Measurements from ENCODE around the gene NLRC3. TPM values are rescaled to one million over a fixed set of nuclear protein-coding genes. Genes with fewer than 3 reads are reported as not detected.

NLRC3 gene
- total RNA-seq, 2 donors from 2014 or later: 0.81 to 1.0 TPM

- DNase-seq (ENCODE audit: low spot score): no peak
- intact Hi-C loops (cut with DNase I): loop anchor here in 1 of 2 donors (1.0 to 10.0 kb wide), 2 partner anchors 24 to 1760 kb away; partner anchors contain the start of genes FAHD1 and HAGH
These were observed 7.2 kb upstream of the NLRC3 start for GRCh38 chr16:3584412-3584811.

- intact Hi-C loops (cut with DNase I): loop anchor here in 1 of 2 donors (1.0 to 10.0 kb wide), 2 partner anchors 23 to 1759 kb away; partner anchors contain the start of genes FAHD1 and HAGH
These were observed 6.3 kb upstream of the NLRC3 start for GRCh38 chr16:3583303-3584038.

GRCh38 chr16:3582276-3583165 lies 5.3 kb upstream of the NLRC3 start:
- intact Hi-C loops (cut with DNase I): loop anchor here in 1 of 2 donors (10.0 kb wide), 1 partner anchor 1758 kb away; the partner anchor contains the start of genes FAHD1 and HAGH

More at GRCh38 chr16:3583303-3584038, 6.3 kb upstream of the NLRC3 start:
- no peak for DNase-seq (ENCODE audit: low spot score)

GRCh38 chr16:3581392-3581791 lies 4.2 kb upstream of the NLRC3 start:
- intact Hi-C loops (cut with DNase I): loop anchor here in 1 of 2 donors (10.0 kb wide), 1 partner anchor 1757 kb away; the partner anchor contains the start of genes FAHD1 and HAGH
- DNase-seq (ENCODE audit: low spot score): no peak

More at GRCh38 chr16:3582276-3583165, 5.3 kb upstream of the NLRC3 start:
- no peak for DNase-seq (ENCODE audit: low spot score)

- intact Hi-C loops (cut with DNase I): loop anchor here in 1 of 2 donors (10.0 kb wide), 1 partner anchor 1756 kb away; the partner anchor contains the start of genes FAHD1 and HAGH
- no peak for DNase-seq (ENCODE audit: low spot score)
These were observed 3.5 kb upstream of the NLRC3 start for GRCh38 chr16:3580686-3581085.

- intact Hi-C loops (cut with DNase I): loop anchor here in 1 of 2 donors (10.0 kb wide), 1 partner anchor 1755 kb away; the partner anchor contains the start of genes FAHD1 and HAGH
- no peak for DNase-seq (ENCODE audit: low spot score)
These were observed 3.0 kb upstream of the NLRC3 start for GRCh38 chr16:3580251-3580651.

GRCh38 chr16:3579776-3580175 lies 2.6 kb upstream of the NLRC3 start:
- intact Hi-C loops (cut with DNase I): loop anchor here in 1 of 2 donors (10.0 kb wide), 1 partner anchor 1755 kb away; the partner anchor contains the start of genes FAHD1 and HAGH
- DNase-seq (ENCODE audit: low spot score): no peak

- intact Hi-C loops (cut with DNase I): no loop called here
- no peak for DNase-seq (ENCODE audit: low spot score)
These were observed 1.7 kb upstream of the NLRC3 start for GRCh38 chr16:3578610-3579551.

GRCh38 chr16:3578121-3578520 lies 918 bp upstream of the NLRC3 start:
- intact Hi-C loops (cut with DNase I): no loop called here
- DNase-seq (ENCODE audit: low spot score): no peak

- no peak for DNase-seq (ENCODE audit: low spot score)
- intact Hi-C loops (cut with DNase I): no loop called here
These were observed 992 bp downstream of the NLRC3 start for GRCh38 chr16:3576211-3576610.

GRCh38 chr16:3575491-3575890 lies 1.7 kb downstream of the NLRC3 start:
- intact Hi-C loops (cut with DNase I): no loop called here
- no peak for DNase-seq (ENCODE audit: low spot score)

GRCh38 chr16:3574195-3574594 lies 3.0 kb downstream of the NLRC3 start:
- DNase-seq (ENCODE audit: low spot score): no peak
- intact Hi-C loops (cut with DNase I): no loop called here

- no peak for DNase-seq (ENCODE audit: low spot score)
- intact Hi-C loops (cut with DNase I): no loop called here
These were observed 3.9 kb downstream of the NLRC3 start for GRCh38 chr16:3573146-3573815.

- intact Hi-C loops (cut with DNase I): no loop called here
- peak; percentile 3 for DNase-seq (ENCODE audit: low spot score)
These were observed 6.7 kb downstream of the NLRC3 start for GRCh38 chr16:3570420-3571062.

GRCh38 chr16:3569851-3570250 lies 7.4 kb downstream of the NLRC3 start:
- intact Hi-C loops (cut with DNase I): no loop called here
- no peak for DNase-seq (ENCODE audit: low spot score)

GRCh38 chr16:3566990-3567389 lies 10.2 kb downstream of the NLRC3 start:
- intact Hi-C loops (cut with DNase I): no loop called here
- DNase-seq (ENCODE audit: low spot score): no peak

- no peak for DNase-seq (ENCODE audit: low spot score)
- intact Hi-C loops (cut with DNase I): no loop called here
These were observed 12.4 kb downstream of the NLRC3 start for GRCh38 chr16:3564889-3565141.

Measured in posterior vena cava (tissue), 2 donors.